ENCODE data around the gene PKP4.

DNA sequence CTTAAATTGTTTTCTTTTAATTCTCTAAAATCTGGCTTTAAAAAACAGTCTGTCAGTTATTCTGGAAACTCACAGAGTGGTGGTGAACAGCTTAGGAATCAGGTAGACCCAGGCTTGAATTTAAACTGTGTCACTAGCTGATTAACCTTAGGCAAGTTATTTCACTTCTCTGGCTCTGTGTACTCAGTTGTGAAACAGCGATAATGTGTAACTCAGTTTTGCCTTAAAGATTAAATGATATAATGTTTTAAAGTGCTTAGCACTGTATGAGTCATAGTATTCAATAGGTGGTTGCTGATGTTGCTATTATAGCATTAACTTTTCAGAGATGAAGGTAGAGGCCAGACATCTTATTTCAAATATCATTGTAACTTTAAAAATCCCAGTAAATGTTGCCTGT, 40.7 kb downstream of the PKP4 start:
- TF ChIP-seq CTCF (conservative IDR thresholded peaks at IDR 0.05 in 1 of 2, IDR thresholded peaks at IDR 0.05 in 1 of 2; ENCODE audit: extremely low read depth in 1 of 2, insufficient read depth in 1 of 2, low read depth in 1 of 2, low read length in 2 of 2) (no peak), EZH2 (IDR thresholded peaks at IDR 0.05; ENCODE audit: borderline replicate concordance, low read length) (no peak)
